Right lung (tissue), 5 donors: ENCODE results near the gene LMO1. TPM values are rescaled to one million over a fixed set of nuclear protein-coding genes. Genes with fewer than 3 reads are reported as not detected.

Experiments
- DNase-seq, 2 donors: peaks; one replicate each; pipeline ENCODE4 v3.0.0-alpha.2; 2013
- polyA plus RNA-seq, 5 donors: library from polyadenylated mRNA; unstranded; fragments of 120-200 nt; gene quantifications; one replicate each; pipeline versions ENCODE4 v1.2.1 to v1.2.3, GENCODE V29; 2013; ENCODE audit warnings: inconsistent platforms in 1 of 5, low replicate concordance in 1 of 5; ENCODE audit not compliant: insufficient read length in 5 of 5, insufficient read depth in 1 of 5

The LMO1 gene
- polyA plus RNA-seq, 5 donors: 0.23 to 0.27 (median 0.23) TPM; not detected in 2

- no peak for DNase-seq
These were observed 25.3 kb upstream of the LMO1 start for GRCh38 chr11:8288824-8289491.

- no peak for DNase-seq
These were observed 24.6 kb upstream of the LMO1 start for GRCh38 chr11:8288166-8288772.

- DNase-seq: no peak
These were observed 24.0 kb upstream of the LMO1 start for GRCh38 chr11:8287703-8288102.

DNA sequence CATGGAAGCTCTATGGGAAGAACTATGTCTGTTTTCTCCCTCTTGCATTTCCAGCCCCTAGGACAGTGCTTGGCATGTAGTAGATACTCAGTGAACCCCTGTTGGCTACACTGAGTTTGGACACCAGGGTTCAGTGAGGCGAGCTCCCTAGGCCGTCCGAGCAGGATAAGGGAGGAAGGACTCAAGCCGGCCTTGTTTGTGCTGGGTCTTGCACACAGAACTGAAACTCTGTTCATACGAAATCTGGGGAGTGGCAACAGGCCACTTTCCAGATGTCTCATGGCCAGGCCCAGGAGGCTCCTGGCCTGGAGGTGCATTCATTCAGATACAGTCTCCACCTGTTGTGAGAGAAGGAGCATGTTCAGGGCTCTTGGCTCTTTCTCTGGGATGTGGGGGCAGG is 23.6 kb upstream of the LMO1 start:
- no peak for DNase-seq

DNA sequence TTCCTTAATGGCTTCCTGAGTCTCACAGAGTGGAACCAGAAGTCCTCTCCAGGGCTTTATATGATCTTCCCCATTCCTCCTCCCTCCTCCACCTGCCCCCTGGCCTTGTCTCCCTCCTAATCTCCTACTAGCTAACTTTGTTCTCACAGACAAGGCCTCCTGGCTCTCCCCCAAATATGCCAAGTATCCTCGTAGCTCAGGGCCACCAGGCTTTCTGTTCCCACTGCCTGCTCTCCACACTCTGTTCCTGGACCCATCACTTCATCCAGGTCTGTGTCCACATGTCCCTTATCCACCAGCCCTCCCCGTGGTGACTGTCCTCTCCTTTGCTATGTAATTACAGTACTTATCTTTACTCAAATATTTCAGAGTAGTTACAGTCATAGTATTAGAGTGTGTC is 23.2 kb upstream of the LMO1 start:
- no peak for DNase-seq

DNA sequence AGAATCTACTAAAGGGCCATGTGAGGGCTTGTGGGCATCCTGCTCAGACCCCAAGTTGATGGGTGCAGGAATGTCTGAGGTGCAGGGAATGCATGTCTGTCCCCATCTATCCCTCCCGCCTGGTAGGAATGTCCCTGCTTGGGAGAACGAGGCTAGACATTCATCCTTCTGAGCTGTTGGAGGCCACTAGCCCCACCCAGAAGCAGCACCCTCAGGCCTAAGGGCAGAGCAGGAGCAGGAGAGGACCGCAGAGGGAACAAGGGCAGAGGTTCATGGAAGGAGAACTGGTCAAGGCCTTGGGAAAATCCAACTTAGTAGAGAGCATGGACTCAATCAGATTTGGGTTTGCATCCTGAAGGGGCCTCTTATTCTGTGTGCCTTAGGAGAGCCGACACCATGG is 22.1 kb upstream of the LMO1 start:
- DNase-seq: no peak

DNA sequence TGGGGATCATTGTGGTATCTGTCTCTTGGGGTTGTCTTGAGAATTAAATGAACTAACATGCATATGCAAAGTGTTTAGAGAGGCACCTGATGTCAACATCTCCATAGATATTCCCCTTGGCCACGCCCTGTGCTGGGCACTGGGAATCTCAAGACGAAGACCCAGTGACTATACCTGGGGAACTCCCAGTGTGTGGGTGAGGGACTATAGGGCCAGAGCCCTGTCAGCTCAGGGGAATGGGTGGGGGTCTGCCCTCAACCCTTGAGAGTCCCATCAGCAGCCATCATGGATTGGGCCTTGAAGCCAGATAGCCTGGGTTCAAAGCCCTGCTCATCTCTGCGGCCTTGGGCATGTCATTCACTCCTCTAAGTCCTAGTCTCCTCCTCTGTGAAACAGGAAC is 21.6 kb upstream of the LMO1 start:
- DNase-seq: no peak

DNA sequence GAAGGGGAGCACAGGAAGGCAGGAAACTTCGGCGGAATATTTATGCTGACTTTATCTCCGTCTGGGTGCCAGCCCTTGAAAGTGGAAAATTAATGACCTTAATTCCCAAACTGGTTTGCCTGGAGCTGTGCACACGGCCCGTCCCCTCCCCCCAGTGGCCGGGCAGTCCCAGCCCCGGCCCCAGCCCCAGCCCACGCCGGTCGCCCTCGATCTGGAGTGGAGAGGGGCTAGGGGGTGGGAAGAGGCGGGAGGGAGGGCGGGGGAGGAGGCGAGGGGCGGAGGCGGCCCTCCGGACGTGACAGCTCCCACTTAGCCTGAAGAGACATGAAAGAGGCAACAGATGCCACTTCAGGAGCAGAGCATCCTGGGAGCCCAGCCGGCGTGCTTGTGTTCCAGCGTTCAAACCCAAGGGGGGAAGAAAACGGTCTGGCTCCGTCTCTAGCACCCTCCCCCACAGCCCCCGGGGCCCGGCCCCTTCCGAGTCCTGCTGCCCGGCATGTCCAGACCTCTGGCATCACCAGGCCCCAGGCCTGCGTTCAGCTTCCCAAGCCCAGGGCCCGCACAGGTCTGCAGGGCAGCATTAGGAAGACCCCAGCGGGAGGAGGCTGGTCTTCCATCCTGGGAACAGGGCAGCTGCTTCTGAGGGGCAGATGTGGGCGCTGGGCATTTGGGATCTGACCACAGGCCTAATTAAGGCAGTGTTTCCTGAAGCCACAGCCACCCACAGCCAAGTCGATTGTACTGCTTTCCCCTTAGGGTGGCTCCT is 20.0 kb upstream of the LMO1 start:
- DNase-seq: peak; percentile 40 to 42

GRCh38 chr11:8283100-8283464 is 19.4 kb upstream of the LMO1 start:
- no peak for DNase-seq

GRCh38 chr11:8282631-8283030 is 19.0 kb upstream of the LMO1 start:
- no peak for DNase-seq

GRCh38 chr11:8281266-8281665 is 17.6 kb upstream of the LMO1 start:
- DNase-seq: no peak

GRCh38 chr11:8277691-8278090 is 14.0 kb upstream of the LMO1 start:
- no peak for DNase-seq

- DNase-seq: no peak
These were observed 12.8 kb upstream of the LMO1 start for GRCh38 chr11:8276528-8276927.

- no peak for DNase-seq
These were observed 9.6 kb upstream of the LMO1 start for GRCh38 chr11:8273287-8273686.

- no peak for DNase-seq
These were observed 7.6 kb upstream of the LMO1 start for GRCh38 chr11:8271106-8271886.

GRCh38 chr11:8269636-8270035 is 6.0 kb upstream of the LMO1 start:
- DNase-seq: no peak

DNA sequence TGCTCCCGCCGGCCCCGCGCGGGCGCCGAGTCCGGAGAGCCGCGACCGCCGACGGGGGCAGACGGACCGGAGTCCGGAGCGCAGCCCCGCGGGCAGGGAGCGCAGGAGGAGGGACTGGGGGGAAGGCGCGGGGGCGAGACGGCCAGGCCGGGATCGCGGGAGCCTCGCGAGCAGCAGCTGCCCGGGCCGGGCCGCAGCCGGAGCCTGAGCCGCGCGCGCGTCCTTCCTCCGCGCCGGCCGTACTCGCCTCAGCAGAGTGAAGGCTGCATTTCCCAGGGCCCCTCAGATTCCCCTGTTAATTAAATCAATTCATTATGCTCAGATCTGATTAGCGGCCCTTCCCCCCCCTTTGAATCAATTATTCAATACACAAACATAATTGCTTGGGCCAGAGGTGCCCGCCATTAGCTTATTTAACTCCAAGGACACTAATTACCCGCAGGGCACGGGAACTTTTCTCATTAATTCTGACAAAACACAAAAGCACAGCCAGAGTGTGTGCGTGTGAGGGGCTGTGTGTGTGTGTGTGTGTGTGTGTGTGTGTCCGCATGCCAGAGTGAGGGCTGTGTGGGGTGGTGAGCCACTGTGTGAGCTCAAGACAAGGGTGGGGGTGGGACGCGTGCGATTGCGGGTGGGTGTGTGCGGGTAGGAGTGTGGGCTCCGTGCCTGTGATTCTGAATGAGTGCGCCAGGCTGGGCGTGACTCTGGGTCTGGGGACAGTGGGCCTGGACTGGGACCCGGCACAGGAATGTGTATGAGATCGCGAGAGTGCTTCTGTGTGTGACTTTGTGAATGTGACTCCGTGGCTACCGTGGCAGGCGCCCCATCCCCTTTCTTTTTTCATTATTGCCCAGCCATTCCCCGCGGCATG is 5.1 kb upstream of the LMO1 start:
- DNase-seq: no peak

DNA sequence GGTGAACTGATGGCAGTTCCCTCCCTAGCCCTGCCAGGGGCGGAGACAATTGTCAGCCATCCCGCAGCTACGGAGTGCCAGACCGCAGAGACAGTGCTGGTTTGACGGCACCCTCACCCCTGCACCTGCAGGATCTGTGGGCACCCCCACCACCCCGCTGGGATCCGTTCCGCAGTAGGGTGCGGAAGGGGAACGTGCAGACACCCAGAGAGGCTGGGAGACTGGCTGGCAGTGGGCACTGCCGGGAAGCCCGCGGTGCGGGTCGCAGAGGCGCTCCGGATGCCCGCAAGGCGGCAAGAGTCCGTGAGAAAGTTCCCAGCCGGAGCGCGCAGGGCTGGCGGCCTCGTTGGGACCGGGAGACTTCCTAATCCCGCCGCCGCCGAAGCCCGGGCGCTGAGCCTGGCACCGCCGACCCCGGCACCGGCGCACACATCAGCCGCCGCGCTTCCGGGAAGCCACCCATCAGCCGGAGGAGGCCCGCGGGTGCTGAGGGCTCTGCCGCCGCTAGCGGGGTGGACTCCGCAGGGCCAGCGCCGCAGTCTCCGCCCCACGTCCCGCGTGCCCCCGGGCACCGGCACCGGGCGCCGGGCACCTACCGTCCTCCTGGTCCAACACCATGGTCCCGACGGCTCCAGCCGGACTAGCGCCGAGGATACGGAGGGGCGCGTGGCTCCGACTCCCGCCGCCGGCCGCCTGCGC is 4.3 kb upstream of the LMO1 start:
- DNase-seq: no peak

GRCh38 chr11:8267280-8267679 is 3.6 kb upstream of the LMO1 start:
- no peak for DNase-seq
